ENCODE measurements around the gene CTDP1.
A peak's percentile ranks its signal among the peaks of the same experiment; 100 is the strongest.

CTDP1 gene

GRCh38 chr18:79644666-79645057 is 34.9 kb upstream of the CTDP1 start:
- DNase-seq = no peak

DNA sequence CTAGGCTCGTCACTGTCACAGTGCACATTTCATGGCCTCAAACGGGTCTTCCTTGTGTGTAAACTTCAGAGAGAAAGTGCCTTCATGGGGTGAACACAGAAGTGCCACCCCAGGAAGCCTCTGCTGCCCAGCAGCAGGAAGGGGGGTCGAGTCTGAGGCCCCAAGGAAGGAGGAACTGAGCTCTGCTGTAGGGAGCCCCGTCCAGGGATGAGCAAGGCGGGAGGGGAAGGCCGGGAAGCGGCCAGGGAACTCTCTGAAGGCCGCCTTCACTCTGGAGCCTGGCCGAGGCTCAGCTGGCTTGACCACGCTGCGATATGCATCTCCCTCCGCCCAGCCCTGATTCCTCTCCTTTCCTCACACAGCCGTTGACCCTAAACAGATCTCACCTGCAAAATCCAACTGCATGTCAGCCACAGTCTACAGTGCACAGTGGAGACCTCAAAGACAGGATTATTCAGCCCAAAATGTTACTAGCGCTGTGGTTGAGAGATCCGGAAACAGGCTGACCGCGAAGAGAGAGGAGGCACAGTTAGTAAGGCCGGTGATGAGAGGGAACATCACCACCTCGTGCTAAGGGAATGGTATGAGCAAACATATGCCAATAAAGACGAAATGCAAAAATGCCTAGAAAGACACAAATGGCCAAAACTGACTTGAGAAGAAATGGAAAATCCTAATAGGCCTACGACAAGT is 34.2 kb upstream of the CTDP1 start:
- no peak for DNase-seq

DNA sequence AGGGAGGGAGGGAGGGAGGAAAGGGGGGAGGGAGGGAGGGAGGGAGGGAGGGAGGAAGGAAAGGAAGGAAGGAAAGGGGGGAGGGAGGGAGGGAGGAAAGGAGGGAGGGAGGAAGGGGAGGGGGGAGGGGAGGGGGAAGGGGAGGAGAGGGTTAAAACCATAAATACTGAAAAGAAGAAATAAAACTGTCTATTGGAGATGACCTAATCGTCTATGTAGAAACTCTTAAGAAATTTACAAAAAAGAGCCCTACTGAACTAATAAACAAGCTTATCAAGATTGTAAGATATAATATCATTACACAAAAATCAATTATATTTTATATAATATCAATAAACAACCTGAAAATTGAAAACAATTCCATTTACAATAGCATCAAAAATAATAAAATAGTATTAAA is 32.3 kb upstream of the CTDP1 start:
- no peak for DNase-seq

DNA sequence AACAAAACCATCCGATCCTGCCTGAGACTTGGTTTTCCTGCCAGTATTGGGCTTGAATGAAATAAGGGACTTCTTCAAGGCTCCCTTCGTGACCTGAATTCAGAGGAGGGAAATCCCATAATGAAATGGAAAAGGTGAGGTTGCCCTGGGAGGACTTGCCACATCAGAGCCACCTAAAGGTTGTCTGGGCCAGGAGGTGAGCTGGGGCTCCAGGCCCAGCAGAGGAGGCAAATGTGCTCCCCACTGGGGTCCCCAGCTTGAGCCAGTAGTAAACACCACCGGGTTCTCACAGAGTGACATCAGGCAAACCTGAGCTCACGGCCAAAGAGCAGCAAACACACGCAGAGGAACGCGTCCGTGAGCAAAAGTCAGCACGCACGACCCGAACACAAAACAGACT is 28.6 kb upstream of the CTDP1 start:
- no peak for DNase-seq

GRCh38 chr18:79657342-79657996 is 22.1 kb upstream of the CTDP1 start:
- peak in 1 of 14 donors; percentile 28 for DNase-seq

DNA sequence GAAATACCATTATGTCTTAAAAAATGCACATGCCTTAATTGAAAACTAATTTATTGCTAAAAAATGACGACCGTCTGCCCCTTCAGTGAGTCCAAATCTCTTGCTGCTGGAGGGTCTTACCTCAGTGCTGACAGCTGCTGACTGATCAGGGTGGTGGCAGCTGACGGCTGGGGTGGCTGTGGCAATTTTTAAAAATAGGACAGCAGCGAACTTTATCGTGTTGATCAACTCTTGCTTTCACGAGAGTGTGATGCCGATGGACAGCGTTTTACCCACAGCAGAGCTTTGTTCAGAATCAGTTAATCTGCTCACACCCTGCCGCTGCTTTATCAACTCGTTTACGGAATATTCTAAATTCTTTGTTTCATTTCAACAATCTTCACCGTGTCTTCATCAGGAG is 21.2 kb upstream of the CTDP1 start:
- DNase-seq = no peak

DNA sequence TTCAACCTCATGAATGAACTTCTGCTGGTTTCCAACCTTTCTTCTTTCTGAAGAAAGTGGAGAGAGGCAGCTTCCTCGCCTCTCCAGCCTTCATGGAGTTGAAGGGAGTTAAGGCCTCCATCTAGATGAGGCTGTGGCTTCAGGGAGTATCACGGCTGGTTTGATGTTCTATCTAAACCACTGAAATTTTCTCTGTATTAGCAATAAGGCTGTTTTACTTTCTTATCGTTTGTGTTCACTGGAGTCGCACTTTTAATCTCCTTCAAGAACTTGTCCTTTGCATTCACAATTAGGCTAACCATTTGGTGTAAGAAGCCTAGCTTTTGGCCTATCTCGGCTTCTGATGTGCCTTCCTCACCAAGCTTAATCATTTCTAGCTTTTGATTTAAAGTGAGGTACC is 19.9 kb upstream of the CTDP1 start:
- no peak for DNase-seq

DNA sequence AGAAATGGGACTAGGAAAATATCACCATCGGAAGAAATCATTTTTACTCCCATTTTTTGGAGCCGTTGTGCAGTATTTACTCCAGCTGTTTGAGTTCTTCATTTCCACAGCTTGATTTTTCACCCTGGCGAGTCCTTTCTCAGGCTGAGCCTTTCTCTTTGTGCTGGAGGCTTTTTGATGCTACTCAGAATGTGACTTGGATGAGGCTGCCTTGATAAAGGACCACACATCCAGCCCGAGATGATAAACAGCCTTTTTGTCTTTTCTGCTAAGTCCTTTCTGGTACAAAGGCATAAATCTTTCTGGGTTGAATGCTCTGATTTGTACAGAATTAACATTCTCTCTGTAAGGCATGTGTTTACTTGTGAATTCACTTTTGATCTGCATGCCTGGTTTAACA is 17.6 kb upstream of the CTDP1 start:
- peak in 1 of 14 donors; percentile 25 for DNase-seq

DNA sequence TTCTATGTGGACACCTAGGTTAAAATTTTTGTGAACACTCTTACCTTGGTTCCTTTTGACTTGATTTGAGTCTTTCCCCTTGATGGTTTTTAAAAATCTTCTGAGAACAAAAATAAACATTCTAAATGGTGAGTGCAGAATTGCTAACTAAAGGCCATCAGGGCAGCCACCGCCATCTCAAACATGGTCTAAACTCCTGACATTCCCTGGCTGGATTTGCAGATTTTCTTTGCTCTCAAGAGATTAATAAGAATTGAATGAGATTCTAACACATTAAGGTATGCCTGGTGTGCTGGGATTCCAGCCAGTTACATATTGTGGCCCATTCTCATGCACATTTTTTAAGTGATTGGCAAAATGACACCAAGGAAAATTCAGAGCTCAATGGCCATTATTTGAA is 17.2 kb upstream of the CTDP1 start:
- no peak for DNase-seq

GRCh38 chr18:79664525-79665125 is 15.0 kb upstream of the CTDP1 start:
- no peak for DNase-seq

DNA sequence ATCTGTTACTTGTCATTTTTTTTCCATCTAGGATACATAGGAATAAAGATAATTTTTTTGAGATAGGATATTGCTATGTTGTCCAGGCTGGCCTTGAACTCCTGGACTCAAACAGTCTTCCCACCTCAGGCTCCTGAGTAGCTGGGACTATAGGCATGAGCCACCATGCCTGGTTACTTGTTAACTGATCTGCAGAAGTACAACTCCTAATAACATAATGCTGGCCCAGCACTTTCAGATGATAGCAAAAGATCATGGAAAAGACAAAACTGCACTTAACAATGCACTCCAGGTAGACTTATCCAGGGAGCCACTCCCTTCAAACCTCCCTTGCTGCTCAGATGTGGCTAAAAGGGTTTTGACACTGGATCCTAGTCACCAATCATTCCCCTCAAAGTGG is 11.4 kb upstream of the CTDP1 start:
- DNase-seq = no peak

DNA sequence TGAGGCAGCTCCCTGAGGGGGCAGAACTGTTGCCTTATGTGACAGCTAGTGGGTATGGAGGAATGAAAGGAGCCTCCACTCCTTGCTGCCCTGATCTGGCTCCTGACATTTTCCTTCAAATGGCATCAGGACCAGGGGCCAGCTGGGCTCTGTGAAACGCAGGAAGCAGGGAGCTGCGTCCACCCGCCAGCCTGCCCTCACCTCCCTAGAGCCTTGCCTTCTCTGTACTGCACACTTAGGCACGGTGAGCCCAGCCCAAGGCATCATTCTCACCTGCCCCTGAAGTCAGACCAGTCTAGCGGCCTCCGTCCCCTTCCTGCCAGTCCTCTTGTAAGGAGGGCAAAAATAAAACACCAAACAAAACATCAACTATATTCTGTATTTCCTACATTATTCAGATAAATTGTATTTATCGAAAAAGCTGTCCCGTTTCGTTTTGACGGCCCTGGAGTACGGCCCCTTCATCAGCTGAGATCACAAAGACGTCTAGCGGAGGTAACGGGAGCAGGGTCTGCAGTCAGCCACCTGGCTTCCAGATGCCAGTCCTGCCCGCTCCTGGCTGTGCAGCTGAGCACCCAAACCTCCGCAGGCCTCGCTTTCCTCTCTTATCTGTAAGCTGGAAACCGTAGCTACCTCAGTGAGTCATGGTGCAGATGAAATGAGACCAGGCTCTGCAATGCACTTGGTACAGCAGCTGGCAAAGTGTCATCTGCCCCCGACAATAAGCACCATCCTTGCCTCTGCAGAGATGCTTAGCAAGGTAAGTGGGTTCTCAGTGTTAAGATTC is 6.9 kb upstream of the CTDP1 start:
- no peak for DNase-seq

DNA sequence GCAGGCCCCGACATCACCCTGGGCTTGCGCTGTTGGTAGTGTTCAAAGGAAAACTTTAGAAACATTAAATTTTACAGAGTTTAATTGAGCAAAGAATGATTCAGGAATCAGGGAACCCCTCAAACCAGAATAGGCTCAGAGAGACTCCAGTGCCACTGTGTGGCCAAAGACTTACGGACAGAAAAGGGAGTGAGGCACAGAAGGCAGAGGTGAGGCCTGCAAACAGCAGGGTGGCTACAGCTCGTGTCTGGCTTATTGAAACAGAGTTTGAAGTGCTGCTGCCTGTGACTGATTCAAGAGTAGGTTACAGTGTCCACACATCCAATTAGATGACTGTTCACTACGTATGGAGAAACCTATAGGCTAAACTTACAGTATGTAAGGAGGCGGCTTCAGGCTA is 2.4 kb upstream of the CTDP1 start:
- DNase-seq = no peak

GRCh38 chr18:79677840-79678239 is 1.8 kb upstream of the CTDP1 start:
- no peak for DNase-seq

GRCh38 chr18:79678665-79679551 is 695 bp upstream of the CTDP1 start:
- peak; percentile 90 to 99 (median 98) for DNase-seq

DNA sequence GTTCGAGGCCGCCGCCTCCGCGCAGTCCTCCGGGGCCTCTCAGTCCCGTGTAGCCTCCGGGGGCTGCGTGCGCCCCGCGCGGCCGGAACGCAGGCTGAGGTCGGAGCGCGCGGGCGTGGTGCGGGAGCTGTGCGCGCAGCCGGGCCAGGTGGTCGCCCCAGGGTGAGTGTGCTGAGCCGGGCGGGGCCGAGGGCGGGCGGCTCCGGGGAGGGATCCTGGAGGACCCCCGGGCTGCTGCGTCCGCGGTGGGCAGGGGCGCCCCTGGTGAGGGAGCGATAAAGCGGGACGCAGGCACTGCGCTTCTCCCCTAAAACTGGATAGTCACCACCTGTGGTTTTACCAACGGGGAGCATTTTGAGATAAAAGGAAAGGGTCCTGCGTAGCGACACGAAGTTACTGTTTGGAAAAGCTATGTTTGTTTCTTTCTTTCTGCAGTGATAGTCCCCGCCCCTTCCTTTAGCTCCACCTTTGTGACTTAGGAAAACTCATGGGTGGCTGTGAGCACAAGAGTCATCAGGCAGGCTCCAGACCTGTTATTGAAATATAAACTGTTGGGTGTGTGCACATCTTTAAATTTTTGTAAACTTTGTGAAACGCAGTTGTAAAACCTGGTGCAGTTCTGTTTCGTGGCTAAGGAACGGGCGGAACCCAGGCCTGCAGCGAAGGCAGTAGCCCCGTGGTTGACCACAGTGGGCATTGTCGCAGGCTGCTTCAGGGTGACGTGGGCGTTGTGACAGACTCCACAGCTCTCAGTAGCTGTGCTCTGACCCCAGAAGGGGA is 687 bp downstream of the CTDP1 start:
- no peak for DNase-seq

DNA sequence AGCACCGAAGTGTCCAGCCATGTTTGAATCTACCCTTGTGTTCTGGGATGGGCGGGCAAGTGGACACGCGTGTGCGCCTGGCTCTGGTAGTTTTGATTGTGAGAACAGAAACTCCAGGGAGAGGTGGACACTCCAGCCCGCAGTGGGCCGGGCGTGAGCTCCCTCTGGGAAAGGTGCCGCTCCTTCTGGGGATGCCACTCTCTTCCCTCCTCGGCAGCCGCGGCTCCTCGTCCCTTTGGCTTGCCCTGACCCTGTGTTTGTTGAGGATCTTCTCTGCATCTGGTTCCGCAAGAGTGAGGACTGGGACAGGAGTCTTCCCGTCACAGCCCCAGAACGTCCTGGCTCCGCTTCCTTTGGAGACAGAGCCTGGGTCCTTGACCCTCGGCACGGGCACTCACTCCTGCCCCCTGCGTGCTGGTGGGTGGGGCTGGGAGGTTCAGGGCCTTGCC is 1.3 kb downstream of the CTDP1 start:
- DNase-seq = no peak

GRCh38 chr18:79681484-79682387 is 2.1 kb downstream of the CTDP1 start:
- no peak for DNase-seq

DNA sequence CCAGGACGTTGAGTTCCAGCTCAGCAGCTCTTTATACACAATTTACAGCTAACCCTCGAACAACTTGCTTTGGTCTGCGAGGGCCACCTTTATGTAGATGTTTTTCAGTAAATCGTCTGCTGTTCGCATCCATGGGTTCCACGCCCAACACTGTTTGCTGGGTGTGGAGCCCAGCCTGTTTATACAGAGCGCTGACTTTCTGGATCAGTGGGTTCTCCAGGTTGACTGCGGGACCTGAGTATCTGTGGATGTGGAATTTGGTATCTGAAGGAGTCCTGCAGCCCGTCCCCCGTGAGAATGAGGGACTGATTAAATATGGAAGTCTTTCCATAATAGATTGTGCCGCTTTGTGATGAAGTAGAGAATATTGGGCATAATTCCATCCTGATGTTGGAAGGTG is 2.9 kb downstream of the CTDP1 start:
- no peak for DNase-seq

Data from C1 segment of cervical spinal cord (tissue), 14 donors.